ENCODE data around the gene XPR1.

The XPR1 gene

GRCh38 chr1:180734366-180734765 lies 102.5 kb downstream of the XPR1 start:
- no peak for DNase-seq (ENCODE audit: low spot score in 2 of 2)
- Mint-ChIP-seq H3K27me3 (no peaks in the 10 kb centered on the region), H3K36me3 (peaks cover 58% of the 10 kb centered on the region), H3K9me3 (peaks cover 35% of the 10 kb centered on the region), H3K4me3 (no peak overlapping the region), H3K27ac (no peak overlapping the region), H3K4me1 (no peaks in the 10 kb centered on the region)
- ATAC-seq (ENCODE audit: low read depth) = no peak

- Mint-ChIP-seq H3K27me3 (no peaks in the 10 kb centered on the region), H3K4me3 (no peak overlapping the region), H3K27ac (no peak overlapping the region), H3K9me3 (peaks cover 23% of the 10 kb centered on the region), H3K4me1 (peaks cover 2% of the 10 kb centered on the region), H3K36me3 (peaks cover 59% of the 10 kb centered on the region)
- no peak for DNase-seq (ENCODE audit: low spot score in 2 of 2)
- no peak for ATAC-seq (ENCODE audit: low read depth)
Measured at GRCh38 chr1:180742663-180743062, 110.8 kb downstream of the XPR1 start.

- Mint-ChIP-seq H3K27me3 (no peaks in the 10 kb centered on the region), H3K27ac (no peak overlapping the region), H3K4me1 (peaks cover 2% of the 10 kb centered on the region), H3K9me3 (peaks cover 19% of the 10 kb centered on the region), H3K4me3 (no peak overlapping the region), H3K36me3 (peaks cover 54% of the 10 kb centered on the region)
- no peak for DNase-seq (ENCODE audit: low spot score in 2 of 2)
- no peak for ATAC-seq (ENCODE audit: low read depth)
Measured at GRCh38 chr1:180743868-180744267, 112.0 kb downstream of the XPR1 start.

- Mint-ChIP-seq H3K9me3 (peaks cover 15% of the 10 kb centered on the region), H3K36me3 (peaks cover 43% of the 10 kb centered on the region), H3K4me3 (no peak overlapping the region), H3K27ac (no peak overlapping the region), H3K4me1 (peaks cover 2% of the 10 kb centered on the region), H3K27me3 (no peaks in the 10 kb centered on the region)
- no peak for DNase-seq (ENCODE audit: low spot score in 2 of 2)
- no peak for ATAC-seq (ENCODE audit: low read depth)
Measured at GRCh38 chr1:180745098-180745497, 113.3 kb downstream of the XPR1 start.

- DNase-seq (ENCODE audit: low spot score in 2 of 2) = no peak
- no peaks in the 10 kb centered on the region for H3K27me3 Mint-ChIP-seq
- H3K27ac Mint-ChIP-seq = no peak overlapping the region
- H3K36me3 Mint-ChIP-seq = peaks cover 12% of the 10 kb centered on the region
- H3K4me1 Mint-ChIP-seq = no peaks in the 10 kb centered on the region
- peaks cover 2% of the 10 kb centered on the region for H3K9me3 Mint-ChIP-seq
- H3K4me3 Mint-ChIP-seq = no peak overlapping the region
- ATAC-seq (ENCODE audit: low read depth) = no peak
Measured at GRCh38 chr1:180751921-180752320, 120.1 kb downstream of the XPR1 start.

GRCh38 chr1:180754453-180754852 lies 122.6 kb downstream of the XPR1 start:
- Mint-ChIP-seq H3K4me3 (no peak overlapping the region), H3K27me3 (no peaks in the 10 kb centered on the region), H3K9me3 (peaks cover 4% of the 10 kb centered on the region), H3K4me1 (peaks cover 2% of the 10 kb centered on the region), H3K27ac (no peak overlapping the region), H3K36me3 (peaks cover 14% of the 10 kb centered on the region)
- ATAC-seq (ENCODE audit: low read depth) = no peak
- DNase-seq (ENCODE audit: low spot score in 2 of 2) = no peak

GRCh38 chr1:180757657-180758056 lies 125.8 kb downstream of the XPR1 start:
- Mint-ChIP-seq H3K4me3 (no peak overlapping the region), H3K27ac (no peak overlapping the region), H3K27me3 (no peaks in the 10 kb centered on the region), H3K36me3 (peaks cover 10% of the 10 kb centered on the region), H3K9me3 (peaks cover 4% of the 10 kb centered on the region), H3K4me1 (peaks cover 2% of the 10 kb centered on the region)
- DNase-seq (ENCODE audit: low spot score in 2 of 2) (no peak), ATAC-seq (ENCODE audit: low read depth) (no peak)

GRCh38 chr1:180762796-180763195 lies 131.0 kb downstream of the XPR1 start:
- Mint-ChIP-seq H3K4me3 (no peak overlapping the region), H3K36me3 (peaks cover 2% of the 10 kb centered on the region), H3K9me3 (peaks cover 2% of the 10 kb centered on the region), H3K27me3 (no peaks in the 10 kb centered on the region), H3K27ac (no peak overlapping the region), H3K4me1 (peaks cover 9% of the 10 kb centered on the region)
- ATAC-seq (ENCODE audit: low read depth) (no peak), DNase-seq (ENCODE audit: low spot score in 2 of 2) (no peak)

GRCh38 chr1:180765151-180765550 lies 133.3 kb downstream of the XPR1 start:
- Mint-ChIP-seq H3K4me1 (peaks cover 12% of the 10 kb centered on the region), H3K4me3 (no peak overlapping the region), H3K36me3 (peaks cover 11% of the 10 kb centered on the region), H3K9me3 (peaks cover 3% of the 10 kb centered on the region), H3K27me3 (no peaks in the 10 kb centered on the region), H3K27ac (peak overlapping the region; percentile 11)
- ATAC-seq (ENCODE audit: low read depth) (no peak), DNase-seq (ENCODE audit: low spot score in 2 of 2) (no peak)

GRCh38 chr1:180769889-180770288 lies 138.1 kb downstream of the XPR1 start:
- ATAC-seq (ENCODE audit: low read depth) = no peak
- H3K27ac Mint-ChIP-seq = no peak overlapping the region
- no peaks in the 10 kb centered on the region for H3K27me3 Mint-ChIP-seq

GRCh38 chr1:180773210-180773865 lies 141.5 kb downstream of the XPR1 start:
- no peaks in the 10 kb centered on the region for H3K27me3 Mint-ChIP-seq
- peaks cover 35% of the 10 kb centered on the region for H3K36me3 Mint-ChIP-seq
- peaks cover 16% of the 10 kb centered on the region for H3K4me1 Mint-ChIP-seq
- no peak overlapping the region for H3K27ac Mint-ChIP-seq
- no peak for DNase-seq (ENCODE audit: low spot score in 2 of 2)
- peaks cover 13% of the 10 kb centered on the region for H3K9me3 Mint-ChIP-seq
- no peak for ATAC-seq (ENCODE audit: low read depth)
- H3K4me3 Mint-ChIP-seq = no peak overlapping the region

More at GRCh38 chr1:180769889-180770288, 138.1 kb downstream of the XPR1 start:
- H3K36me3 Mint-ChIP-seq = peaks cover 35% of the 10 kb centered on the region
- no peak overlapping the region for H3K4me3 Mint-ChIP-seq
- H3K9me3 Mint-ChIP-seq = peaks cover 13% of the 10 kb centered on the region
- peaks cover 16% of the 10 kb centered on the region for H3K4me1 Mint-ChIP-seq
- no peak for DNase-seq (ENCODE audit: low spot score in 2 of 2)

GRCh38 chr1:180775801-180776200 lies 144.0 kb downstream of the XPR1 start:
- H3K4me3 Mint-ChIP-seq = no peak overlapping the region
- H3K27me3 Mint-ChIP-seq = no peaks in the 10 kb centered on the region
- H3K9me3 Mint-ChIP-seq = peaks cover 8% of the 10 kb centered on the region
- DNase-seq (ENCODE audit: low spot score in 2 of 2) = no peak
- peaks cover 20% of the 10 kb centered on the region for H3K4me1 Mint-ChIP-seq
- no peak overlapping the region for H3K27ac Mint-ChIP-seq
- ATAC-seq (ENCODE audit: low read depth) = no peak
- peaks cover 25% of the 10 kb centered on the region for H3K36me3 Mint-ChIP-seq

- no peak overlapping the region for H3K4me3 Mint-ChIP-seq
- H3K9me3 Mint-ChIP-seq = no peaks in the 10 kb centered on the region
- H3K36me3 Mint-ChIP-seq = peaks cover 16% of the 10 kb centered on the region
- H3K27me3 Mint-ChIP-seq = no peaks in the 10 kb centered on the region
- DNase-seq (ENCODE audit: low spot score in 2 of 2) (no peak), ATAC-seq (ENCODE audit: low read depth) (no peak)
- H3K27ac Mint-ChIP-seq = no peak overlapping the region
- peaks cover 18% of the 10 kb centered on the region for H3K4me1 Mint-ChIP-seq
Measured at GRCh38 chr1:180777072-180777689, 145.4 kb downstream of the XPR1 start.

GRCh38 chr1:180778782-180779398 lies 147.1 kb downstream of the XPR1 start:
- H3K27me3 Mint-ChIP-seq = no peaks in the 10 kb centered on the region
- H3K36me3 Mint-ChIP-seq = peaks cover 8% of the 10 kb centered on the region
- H3K9me3 Mint-ChIP-seq = no peaks in the 10 kb centered on the region
- no peak overlapping the region for H3K27ac Mint-ChIP-seq
- H3K4me1 Mint-ChIP-seq = peaks cover 13% of the 10 kb centered on the region
- DNase-seq (ENCODE audit: low spot score in 2 of 2) (no peak), ATAC-seq (ENCODE audit: low read depth) (no peak)
- no peak overlapping the region for H3K4me3 Mint-ChIP-seq

Measured in memory B cell (primary cell).